DOHH2 (cell line): Measurements from ENCODE around the gene MRM1.

Experiments used
- CTCF ChIP-seq: fragments of 200-600 bp; sonication (generic); IDR thresholded peaks from one replicate; pipeline ENCODE4 v1.5.1; 2014; ENCODE audit warnings: antibody characterized with exemption, mild to moderate bottlenecking, low read depth, low read length; ENCODE audit not compliant: poor library complexity, severe bottlenecking
- EZH2phosphoT487 ChIP-seq: fragments of 200-600 bp; sonication (generic); IDR thresholded peaks from 2 replicates; pipeline ENCODE4 v1.6.1; 2017; ENCODE audit warnings: borderline replicate concordance, mild to moderate bottlenecking, antibody characterized with exemption, low read length, moderate library complexity, mixed read lengths

- TF ChIP-seq EZH2phosphoT487 (no peak), CTCF (no peak)
Observed at GRCh38 chr17:36592716-36593321, 8.6 kb upstream of the MRM1 start.
